Tibial nerve (tissue), 4 donors: ENCODE results near the gene SERPINB4.

Source experiments
- EP300 ChIP-seq, 2 donors: sonication (generic); formaldehyde crosslinking; IDR thresholded peaks; one replicate each; pipeline ENCODE4 v1.6.1; 2017; ENCODE audit warnings: antibody characterized with exemption in 2 of 2, mild to moderate bottlenecking in 1 of 2
- POLR2A ChIP-seq, 2 donors: fragments of 450-650 bp; IDR thresholded peaks; one replicate each; pipeline ENCODE4 v1.6.1; 2017; ENCODE audit warnings: antibody characterized with exemption in 2 of 2, mild to moderate bottlenecking in 2 of 2, moderate library complexity in 2 of 2
- TF ChIP-seq, protein P1 (sequence below), 5 experiments: fragments of 200-600 bp in 3 of 5; fragments of 450-650 bp in 2 of 5; sonication (generic) in 3 of 5; IDR thresholded peaks; one replicate each; pipeline ENCODE4 v1.5.1; 2016 to 2019; ENCODE audit warnings: antibody characterized with exemption in 5 of 5, mild to moderate bottlenecking in 3 of 5, moderate library complexity in 2 of 5

DNA sequence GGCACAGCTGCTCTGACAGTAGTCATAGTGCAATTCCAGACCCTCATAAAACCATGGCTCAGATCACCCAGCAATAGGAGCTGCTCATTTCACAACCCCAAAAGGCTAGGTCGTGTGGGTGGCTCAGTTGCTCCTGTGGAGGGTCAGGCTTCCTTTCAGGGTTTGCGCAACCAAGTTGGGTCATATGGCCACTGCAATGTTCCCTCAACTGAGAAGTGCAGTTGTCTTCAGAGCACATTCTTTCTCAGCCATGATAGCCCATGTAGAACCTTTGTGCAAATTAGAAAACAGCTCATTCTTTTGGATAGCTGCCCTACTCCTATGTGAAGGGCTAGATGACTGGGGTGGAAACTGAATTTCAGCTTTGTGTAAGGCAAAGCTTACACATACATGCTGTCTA lies 53.7 kb downstream of the SERPINB4 start:
- TF ChIP-seq, protein P1, sequence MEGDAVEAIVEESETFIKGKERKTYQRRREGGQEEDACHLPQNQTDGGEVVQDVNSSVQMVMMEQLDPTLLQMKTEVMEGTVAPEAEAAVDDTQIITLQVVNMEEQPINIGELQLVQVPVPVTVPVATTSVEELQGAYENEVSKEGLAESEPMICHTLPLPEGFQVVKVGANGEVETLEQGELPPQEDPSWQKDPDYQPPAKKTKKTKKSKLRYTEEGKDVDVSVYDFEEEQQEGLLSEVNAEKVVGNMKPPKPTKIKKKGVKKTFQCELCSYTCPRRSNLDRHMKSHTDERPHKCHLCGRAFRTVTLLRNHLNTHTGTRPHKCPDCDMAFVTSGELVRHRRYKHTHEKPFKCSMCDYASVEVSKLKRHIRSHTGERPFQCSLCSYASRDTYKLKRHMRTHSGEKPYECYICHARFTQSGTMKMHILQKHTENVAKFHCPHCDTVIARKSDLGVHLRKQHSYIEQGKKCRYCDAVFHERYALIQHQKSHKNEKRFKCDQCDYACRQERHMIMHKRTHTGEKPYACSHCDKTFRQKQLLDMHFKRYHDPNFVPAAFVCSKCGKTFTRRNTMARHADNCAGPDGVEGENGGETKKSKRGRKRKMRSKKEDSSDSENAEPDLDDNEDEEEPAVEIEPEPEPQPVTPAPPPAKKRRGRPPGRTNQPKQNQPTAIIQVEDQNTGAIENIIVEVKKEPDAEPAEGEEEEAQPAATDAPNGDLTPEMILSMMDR (IDR thresholded peaks at IDR 0.05): no peak
- TF ChIP-seq POLR2A (IDR thresholded peaks at IDR 0.05) (no peak), EP300 (IDR thresholded peaks at IDR 0.05) (no peak)
